Calu3 (cell line): Measurements from ENCODE around the gene NPC1L1. TPM values are rescaled to one million over a fixed set of nuclear protein-coding genes. Genes with fewer than 3 reads are reported as not detected.
"Not testable (repeated sequence)": the region's sequence is repeated elsewhere in the genome, so short reads cannot be mapped to it uniquely, and the experiment has no call there.

Experiments
- BruUV-seq: library from RNA; stranded (reverse); fragments of 400-500 nt; replicated peaks from 2 replicates; lab custom pipeline; 2021; lab: Mats Ljungman, UMichigan
- CTCF ChIA-PET: fragments of 300-600 bp; sonication (Branson Sonifier 250); formaldehyde crosslinking; loops from one replicate; lab custom pipeline; 2022; ENCODE audit warnings: antibody characterized with exemption; lab: Charles Lee
- DNase-seq: peaks from one replicate; pipeline ENCODE4 v3.0.0; 2022
- H3K27ac Mint-ChIP-seq: one replicate; pipeline ENCODE4 v1.8.0; 2022; ENCODE audit warnings: mixed read lengths; ENCODE audit not compliant: unreplicated experiment
- H3K27me3 Mint-ChIP-seq: one replicate; pipeline ENCODE4 v1.8.0; 2022; ENCODE audit warnings: mixed read lengths; ENCODE audit not compliant: unreplicated experiment
- H3K36me3 Mint-ChIP-seq: one replicate; pipeline ENCODE4 v1.8.0; 2022; ENCODE audit warnings: mild to moderate bottlenecking, moderate library complexity, mixed read lengths; ENCODE audit not compliant: insufficient read depth, unreplicated experiment
- H3K4me1 Mint-ChIP-seq: one replicate; pipeline ENCODE4 v1.8.0; 2022; ENCODE audit warnings: mild to moderate bottlenecking, low read depth, mixed read lengths; ENCODE audit not compliant: unreplicated experiment
- H3K4me3 Mint-ChIP-seq: one replicate; pipeline ENCODE4 v1.8.0; 2022; ENCODE audit warnings: mild to moderate bottlenecking, low read depth, moderate library complexity, mixed read lengths; ENCODE audit not compliant: unreplicated experiment
- H3K9me3 Mint-ChIP-seq: one replicate; pipeline ENCODE4 v1.8.0; 2022; ENCODE audit warnings: low read depth, mixed read lengths; ENCODE audit not compliant: unreplicated experiment
- intact Hi-C: fragments of 100-400 bp; cut with micrococcal nuclease; formaldehyde crosslinking; loops from one replicate; pipeline ENCODE4 v1.10.0; 2022; ENCODE audit not compliant: unreplicated experiment
- total RNA-seq: library from RNA; stranded (reverse); gene quantifications from 2 replicates; pipeline ENCODE4 v1.2.3, GENCODE V29; 2022
- TF ChIP-seq, protein P1 (sequence below): fragments of 200-600 bp; IDR thresholded peaks from one replicate; pipeline ENCODE4 v1.8.0; 2022; ENCODE audit warnings: antibody characterized with exemption; ENCODE audit not compliant: unreplicated experiment

Gene NPC1L1
- total RNA-seq, 1 experiment from 2014 or later: 46.0 TPM

DNA sequence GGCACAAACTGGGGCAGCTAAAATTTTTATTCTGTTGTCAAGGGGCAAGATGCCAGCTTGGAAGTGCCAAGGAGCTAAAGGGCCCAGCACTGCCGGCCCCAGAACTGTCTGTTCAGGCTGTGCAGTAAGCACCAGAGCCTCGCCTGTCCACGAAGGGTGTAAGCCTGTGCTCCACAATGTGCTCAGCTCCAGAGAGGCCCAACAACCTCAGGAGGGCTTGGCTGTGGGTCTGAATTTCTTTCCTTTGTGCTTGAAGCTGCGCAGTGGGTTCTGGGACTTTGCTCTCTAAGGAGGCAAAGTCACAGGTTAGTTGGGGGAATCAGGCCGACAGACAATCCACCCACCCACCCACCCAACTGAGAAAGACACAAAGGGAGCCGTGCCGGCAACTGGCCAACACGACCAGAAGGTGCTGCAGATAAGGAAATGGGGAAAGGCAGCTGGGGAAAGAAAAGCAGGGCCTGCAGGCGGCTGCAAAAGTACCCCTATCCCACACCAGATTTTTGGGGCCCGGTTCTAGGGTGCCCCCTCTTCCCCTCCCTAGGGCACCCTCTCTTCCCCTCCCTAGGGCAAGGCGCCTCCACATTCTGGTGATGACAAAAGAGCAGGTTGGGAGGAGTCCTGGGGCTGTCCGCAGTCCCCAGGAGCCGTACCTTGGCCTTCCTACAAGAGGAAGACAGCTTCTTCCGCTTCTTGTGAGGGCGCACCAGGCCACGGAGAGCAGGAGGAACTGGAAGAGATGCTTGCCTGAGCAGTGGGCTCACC lies 24.8 kb upstream of the NPC1L1 start:
- intact Hi-C loops: loop anchor here (1.0 to 5.0 kb wide), 2 partner anchors 25 to 219 kb away; partner anchors contain the start of gene NPC1L1
- peaks cover 71% of the 10 kb centered on the region for H3K36me3 Mint-ChIP-seq

DNA sequence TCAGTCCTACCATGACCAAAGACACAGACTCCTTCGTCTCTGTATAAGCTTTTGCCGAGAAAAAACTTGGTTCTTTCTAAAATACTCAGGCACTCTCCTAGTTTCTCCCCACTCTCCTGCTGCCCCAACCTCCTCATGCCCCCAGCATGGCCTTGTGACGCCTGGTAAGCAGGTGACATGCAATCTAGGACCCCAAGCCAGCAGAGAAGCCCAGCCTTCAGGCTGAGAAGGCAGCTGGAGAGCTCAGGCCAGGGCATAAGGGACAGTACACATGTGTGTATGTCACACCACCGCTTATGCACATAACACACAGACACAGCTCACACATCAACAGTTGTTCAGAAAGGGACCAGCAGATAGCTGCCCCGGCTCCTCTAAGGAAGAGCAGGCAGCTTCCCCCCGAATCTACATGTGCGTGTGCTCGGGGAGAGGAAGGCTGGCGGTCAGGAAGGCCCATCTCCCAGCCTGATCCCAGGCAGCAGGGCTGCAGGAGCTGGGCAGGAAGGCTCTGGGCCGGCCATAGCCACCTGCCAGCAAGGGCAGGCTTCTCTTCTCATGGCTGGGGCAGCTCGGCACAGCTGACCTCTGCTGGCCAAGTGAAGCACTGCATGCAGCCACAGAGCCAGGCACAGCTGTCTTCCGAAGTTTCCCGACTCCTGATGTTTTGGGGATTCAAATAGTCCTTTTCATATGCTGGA lies 24.1 kb upstream of the NPC1L1 start:
- CTCF ChIA-PET: interaction anchor here (0.5 to 2.4 kb wide), 12 partner anchors 9 to 324 kb away, joined by 3 to 12 read pairs (median 7); partner anchors contain the start of genes DDX56, NPC1L1, NUDCD3 and TMED4
- intact Hi-C loops: loop anchor here (1.0 to 5.0 kb wide), 2 partner anchors 24 to 218 kb away; partner anchors contain the start of gene NPC1L1
- peak overlapping the region; percentile 66 for H3K27ac Mint-ChIP-seq
- no peak overlapping the region for H3K4me3 Mint-ChIP-seq
- DNase-seq: peak; percentile 88
- H3K9me3 Mint-ChIP-seq: no peaks in the 10 kb centered on the region
- peaks cover 64% of the 10 kb centered on the region for H3K36me3 Mint-ChIP-seq
- no TSS peak for BruUV-seq
- H3K4me1 Mint-ChIP-seq: peaks cover 32% of the 10 kb centered on the region
- TF ChIP-seq, protein P1, sequence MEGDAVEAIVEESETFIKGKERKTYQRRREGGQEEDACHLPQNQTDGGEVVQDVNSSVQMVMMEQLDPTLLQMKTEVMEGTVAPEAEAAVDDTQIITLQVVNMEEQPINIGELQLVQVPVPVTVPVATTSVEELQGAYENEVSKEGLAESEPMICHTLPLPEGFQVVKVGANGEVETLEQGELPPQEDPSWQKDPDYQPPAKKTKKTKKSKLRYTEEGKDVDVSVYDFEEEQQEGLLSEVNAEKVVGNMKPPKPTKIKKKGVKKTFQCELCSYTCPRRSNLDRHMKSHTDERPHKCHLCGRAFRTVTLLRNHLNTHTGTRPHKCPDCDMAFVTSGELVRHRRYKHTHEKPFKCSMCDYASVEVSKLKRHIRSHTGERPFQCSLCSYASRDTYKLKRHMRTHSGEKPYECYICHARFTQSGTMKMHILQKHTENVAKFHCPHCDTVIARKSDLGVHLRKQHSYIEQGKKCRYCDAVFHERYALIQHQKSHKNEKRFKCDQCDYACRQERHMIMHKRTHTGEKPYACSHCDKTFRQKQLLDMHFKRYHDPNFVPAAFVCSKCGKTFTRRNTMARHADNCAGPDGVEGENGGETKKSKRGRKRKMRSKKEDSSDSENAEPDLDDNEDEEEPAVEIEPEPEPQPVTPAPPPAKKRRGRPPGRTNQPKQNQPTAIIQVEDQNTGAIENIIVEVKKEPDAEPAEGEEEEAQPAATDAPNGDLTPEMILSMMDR: peak; percentile 99
- no peaks in the 10 kb centered on the region for H3K27me3 Mint-ChIP-seq

More for the DNA sequence above, 24.8 kb upstream of the NPC1L1 start:
- BruUV-seq: no TSS peak
- Mint-ChIP-seq H3K27me3 (no peaks in the 10 kb centered on the region), H3K27ac (no peak overlapping the region), H3K4me1 (peaks cover 32% of the 10 kb centered on the region), H3K9me3 (no peaks in the 10 kb centered on the region), H3K4me3 (no peak overlapping the region)
- CTCF ChIA-PET: interaction anchor here (1.0 to 2.4 kb wide), 10 partner anchors 8 to 325 kb away, joined by 3 to 12 read pairs (median 7); partner anchors contain the start of genes DDX56, NPC1L1, NUDCD3 and TMED4
- TF ChIP-seq, protein P1: peak; percentile 11
- no peak for DNase-seq

DNA sequence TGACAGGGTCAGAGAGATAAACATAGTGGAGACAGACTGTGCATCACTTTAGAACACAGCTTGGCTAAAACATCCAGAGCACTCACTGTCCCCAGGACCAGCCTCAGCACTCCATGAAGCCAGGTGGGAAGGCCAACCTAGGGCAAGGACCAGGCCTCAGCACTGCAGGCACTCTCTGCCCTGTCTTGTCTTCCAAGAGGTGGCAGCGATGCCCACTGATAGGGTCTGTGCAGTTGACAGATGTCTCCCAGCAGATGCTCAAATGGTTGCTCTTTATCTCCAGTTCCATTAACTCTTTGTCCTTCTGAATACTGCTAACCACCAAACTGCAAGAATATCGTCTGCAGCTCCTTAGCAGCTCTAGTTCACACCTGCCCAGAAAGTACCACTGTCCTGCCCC lies 23.5 kb upstream of the NPC1L1 start:
- BruUV-seq: no TSS peak
- no peak for DNase-seq
- TF ChIP-seq, protein P1: no peak
- peak overlapping the region; percentile 66 for H3K27ac Mint-ChIP-seq
- H3K9me3 Mint-ChIP-seq: no peaks in the 10 kb centered on the region
- H3K4me1 Mint-ChIP-seq: peaks cover 32% of the 10 kb centered on the region
- peaks cover 58% of the 10 kb centered on the region for H3K36me3 Mint-ChIP-seq
- H3K27me3 Mint-ChIP-seq: no peaks in the 10 kb centered on the region
- CTCF ChIA-PET: interaction anchor here (0.7 to 2.4 kb wide), 10 partner anchors 9 to 324 kb away, joined by 3 to 12 read pairs (median 7); partner anchors contain the start of genes DDX56, NPC1L1 and TMED4
- intact Hi-C loops: loop anchor here (1.0 to 5.0 kb wide), 2 partner anchors 23 to 217 kb away; partner anchors contain the start of gene NPC1L1
- no peak overlapping the region for H3K4me3 Mint-ChIP-seq

DNA sequence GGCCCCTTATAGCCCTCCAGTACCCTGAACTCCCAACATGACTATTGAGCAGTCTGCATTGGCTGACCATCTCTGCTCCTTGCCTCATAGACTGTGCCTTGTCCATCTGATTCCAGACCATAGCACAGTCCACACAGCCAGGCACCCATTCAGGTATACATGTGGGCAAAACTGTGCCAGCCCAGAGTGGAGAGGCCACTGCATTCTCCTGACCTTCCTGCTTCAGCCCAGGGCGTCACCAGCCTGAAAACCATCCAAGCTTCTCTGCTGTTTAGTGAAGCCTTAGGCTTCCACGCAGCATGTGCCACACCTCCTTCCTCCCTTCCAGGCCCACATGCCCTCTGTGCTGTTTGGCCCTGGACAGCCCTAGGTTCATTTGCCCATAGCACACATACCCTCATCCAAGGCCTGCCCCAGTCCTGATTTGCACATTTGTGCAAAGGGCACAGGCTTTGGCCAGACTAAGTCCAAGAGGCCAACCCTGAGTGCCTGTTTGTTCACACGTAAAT lies 22.1 kb upstream of the NPC1L1 start:
- Mint-ChIP-seq H3K4me3 (peak overlapping the region; percentile 16), H3K27ac (peak overlapping the region; percentile 48), H3K4me1 (peaks cover 32% of the 10 kb centered on the region), H3K9me3 (no peaks in the 10 kb centered on the region), H3K27me3 (no peaks in the 10 kb centered on the region), H3K36me3 (peaks cover 53% of the 10 kb centered on the region)
- TF ChIP-seq, protein P1: no peak
- DNase-seq: no peak
- CTCF ChIA-PET: interaction anchor here (0.6 kb wide), 1 partner anchor 16 kb away, joined by 5 read pairs; no protein-coding TSS in a partner anchor
- no TSS peak for BruUV-seq
- intact Hi-C loops: loop anchor here (2.0 kb wide), 2 partner anchors 72 to 322 kb away; partner anchors contain the start of gene NUDCD3

DNA sequence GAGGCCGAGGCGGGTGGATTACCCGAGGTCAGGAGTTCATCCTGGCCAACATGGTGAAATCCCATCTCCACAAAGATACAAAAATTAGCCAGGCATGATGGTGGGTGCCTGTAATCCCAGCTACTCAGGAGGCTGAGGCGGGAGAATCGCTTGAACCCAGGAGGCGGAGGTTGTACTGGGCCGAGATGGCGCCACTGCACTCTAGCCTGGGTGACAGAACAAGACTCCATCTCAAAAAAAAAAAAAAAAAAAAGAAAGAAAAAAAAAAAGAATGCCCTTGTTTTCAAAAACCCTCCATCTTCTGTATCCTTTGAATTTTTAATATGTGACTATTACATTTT lies 21.5 kb upstream of the NPC1L1 start:
- not testable (repeated sequence) for H3K27me3 Mint-ChIP-seq, H3K4me3 Mint-ChIP-seq, DNase-seq, H3K27ac Mint-ChIP-seq, H3K9me3 Mint-ChIP-seq
- Mint-ChIP-seq H3K36me3 (peaks cover 53% of the 10 kb centered on the region), H3K4me1 (peaks cover 32% of the 10 kb centered on the region)
- CTCF ChIA-PET: interaction anchor here (0.6 to 2.4 kb wide), 4 partner anchors 10 to 435 kb away, joined by 3 to 5 read pairs (median 5); no protein-coding TSS in a partner anchor
- intact Hi-C loops: loop anchor here (2.0 kb wide), 2 partner anchors 72 to 322 kb away; partner anchors contain the start of gene NUDCD3
- BruUV-seq: TSS peak; percentile 11
